GM19452 (cell line): ENCODE measurements around the gene PIK3CB.
"Not testable (repeated sequence)": the region's sequence is repeated elsewhere in the genome, so short reads cannot be mapped to it uniquely, and the experiment has no call there.

ENCODE experiments used
- ATAC-seq: cut with Tn5 transposase; IDR thresholded peaks from one replicate; pipeline ENCODE4 v1.9.1; 2021; ENCODE audit not compliant: unreplicated experiment

The PIK3CB gene

DNA sequence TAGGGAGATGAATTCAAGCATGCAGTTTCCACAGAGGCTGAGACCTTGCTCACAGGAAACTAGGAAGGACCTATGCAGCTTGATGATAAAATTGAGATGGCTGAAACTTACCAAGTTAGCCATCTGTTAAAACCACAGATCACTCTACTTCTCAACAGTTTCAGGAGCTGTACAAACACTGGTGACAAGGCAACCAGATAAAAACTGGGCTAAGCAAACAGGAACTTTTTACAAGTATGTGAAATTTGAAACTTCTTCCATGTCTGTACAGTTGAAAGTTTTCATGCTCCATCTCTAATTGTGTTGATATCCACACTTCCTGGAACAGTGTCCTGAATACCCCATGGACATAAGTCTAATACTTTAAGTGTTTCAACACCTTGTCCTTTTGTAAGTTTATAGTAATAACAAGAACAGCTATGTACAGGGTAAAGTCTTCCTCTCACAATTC is 147.9 kb downstream of the PIK3CB start:
- ATAC-seq = peak; percentile 99

DNA sequence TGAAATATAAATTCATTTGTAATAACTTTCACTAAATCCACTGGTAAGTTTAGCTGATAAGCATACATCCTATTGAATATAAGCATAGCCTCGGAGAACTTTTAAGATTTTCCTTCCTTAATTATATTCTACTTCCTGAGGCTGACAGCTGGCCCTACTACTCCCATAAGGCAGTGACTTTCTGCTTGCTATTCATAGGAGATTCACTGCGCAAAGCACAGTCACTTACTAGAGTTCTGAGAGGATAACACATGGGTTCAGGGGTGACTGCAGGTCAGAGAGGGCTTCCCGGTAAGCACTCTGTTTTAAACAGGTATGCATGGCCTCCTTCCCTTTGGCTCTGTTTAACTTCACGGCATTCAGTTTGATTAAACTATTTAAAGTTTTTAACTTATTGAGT is 150.3 kb downstream of the PIK3CB start:
- ATAC-seq = no peak

- no peak for ATAC-seq
These were observed 152.1 kb downstream of the PIK3CB start for GRCh38 chr3:138682648-138683047.

DNA sequence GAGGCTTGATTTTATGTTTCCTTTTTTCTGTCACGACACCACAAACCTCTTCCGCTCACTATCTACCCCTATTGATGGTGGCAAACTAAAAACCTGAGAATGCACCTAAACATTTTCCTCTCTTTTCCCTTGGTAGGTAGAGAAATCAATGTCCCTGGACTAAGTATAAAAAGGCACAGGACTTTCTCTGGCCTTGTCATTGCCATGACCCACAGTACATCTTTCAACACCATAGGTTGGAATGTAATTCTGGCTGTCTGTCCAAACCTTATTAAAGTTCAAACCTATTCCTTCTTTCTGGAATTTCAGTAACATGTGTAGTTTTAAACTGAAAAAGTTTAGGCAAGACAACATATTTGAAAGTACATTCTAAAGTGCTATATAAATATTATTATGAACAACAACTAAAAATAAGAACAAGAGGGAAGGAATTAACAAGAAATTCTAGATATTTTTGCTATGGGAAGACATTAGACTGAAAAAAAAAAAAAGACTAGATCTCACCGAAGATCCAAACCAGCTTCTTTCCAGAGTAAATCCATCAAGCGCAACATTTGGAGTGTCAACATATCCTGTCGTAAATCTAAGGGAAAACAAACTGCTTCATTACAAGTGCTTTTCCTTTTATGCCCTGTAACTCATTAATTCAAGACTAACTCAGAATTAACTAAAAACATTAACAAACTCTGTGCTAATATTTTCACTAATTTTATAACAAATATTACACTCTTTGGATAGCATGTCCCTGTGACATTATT is 153.1 kb downstream of the PIK3CB start:
- ATAC-seq = no peak

GRCh38 chr3:138680974-138681373 is 153.8 kb downstream of the PIK3CB start:
- not testable (repeated sequence) for ATAC-seq

DNA sequence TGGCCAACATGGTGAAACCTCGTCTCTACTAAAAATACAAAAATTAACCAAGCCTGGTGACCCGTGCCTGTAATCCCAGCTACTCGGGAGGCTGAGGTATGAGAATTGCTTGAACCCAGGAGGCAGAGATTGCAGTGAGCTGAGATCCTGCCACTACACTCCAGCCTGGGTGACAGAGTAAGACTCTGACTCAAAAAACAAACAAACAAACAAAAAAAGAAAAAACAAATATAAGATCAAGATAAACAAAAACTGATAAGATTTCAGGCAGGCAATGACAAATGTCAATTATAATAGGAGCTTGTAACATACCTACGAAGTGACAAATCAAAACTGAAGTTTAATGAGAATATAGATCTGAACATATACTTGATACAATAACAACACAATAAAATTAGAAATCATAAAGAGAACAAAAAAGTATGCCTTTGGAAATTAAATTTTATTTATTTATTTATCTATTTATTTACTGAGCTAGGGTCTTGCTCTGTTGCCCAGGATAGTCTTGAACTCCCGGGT is 155.8 kb downstream of the PIK3CB start:
- no peak for ATAC-seq

DNA sequence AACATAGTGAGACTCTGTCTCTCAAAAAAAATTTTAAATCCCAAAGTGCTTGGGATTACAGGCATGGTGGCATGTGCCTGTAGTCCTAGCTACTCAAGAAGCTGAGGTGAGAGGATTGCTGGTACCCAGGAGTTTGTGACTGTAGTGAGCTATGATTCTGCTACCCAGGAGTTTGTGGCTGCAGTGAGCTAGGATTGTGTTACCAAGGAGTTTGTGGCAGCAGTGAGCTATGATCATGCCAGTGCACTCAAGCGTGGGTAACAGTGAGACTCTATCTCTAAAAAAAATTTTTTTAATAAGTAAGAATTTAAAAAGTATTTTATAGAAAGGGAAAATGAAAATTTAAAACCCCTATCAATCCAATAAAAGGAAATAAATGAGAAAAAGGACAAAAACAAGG is 156.6 kb downstream of the PIK3CB start:
- ATAC-seq = no peak

- ATAC-seq = no peak
These were observed 159.3 kb downstream of the PIK3CB start for GRCh38 chr3:138675393-138675792.

- no peak for ATAC-seq
These were observed 160.8 kb downstream of the PIK3CB start for GRCh38 chr3:138673641-138674530.

DNA sequence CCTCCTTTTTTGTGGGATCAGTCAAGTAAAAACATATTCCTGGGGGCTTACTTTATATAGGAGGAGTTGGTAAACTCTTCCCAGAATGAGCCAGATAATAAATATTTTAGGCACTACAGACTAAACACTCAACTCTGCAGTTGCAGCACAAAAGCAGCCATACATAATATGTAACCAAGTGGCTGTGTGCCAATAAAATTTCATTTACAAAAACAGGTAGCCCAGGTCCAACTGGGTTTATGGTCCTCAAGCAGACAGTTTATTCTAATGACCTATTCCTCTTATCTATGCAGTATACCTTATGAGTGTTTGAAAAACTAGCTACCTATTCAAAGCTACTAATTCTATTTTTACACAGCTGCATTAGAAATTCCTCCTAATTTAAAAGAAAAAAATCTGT is 164.3 kb downstream of the PIK3CB start:
- ATAC-seq = no peak

- ATAC-seq = no peak
These were observed 166.6 kb downstream of the PIK3CB start for GRCh38 chr3:138668107-138668506.

DNA sequence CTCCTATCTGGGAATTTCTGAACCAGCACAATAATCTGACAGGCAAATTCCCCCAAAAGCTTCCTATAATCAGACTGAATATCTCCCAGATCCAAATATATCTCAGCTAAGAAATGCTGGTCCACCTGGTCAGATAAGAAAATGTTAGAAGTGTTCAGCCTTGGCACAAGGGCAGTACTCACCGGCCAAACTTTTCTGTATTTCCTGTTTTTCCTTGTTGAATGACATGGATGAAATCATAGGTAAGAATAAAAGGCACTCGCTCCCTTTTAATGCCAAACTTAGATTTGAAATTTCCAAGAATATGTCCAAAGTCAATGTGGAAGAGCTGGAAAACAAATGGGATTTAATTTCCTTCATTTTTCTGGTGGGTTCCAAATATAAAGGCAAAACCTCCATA is 177.2 kb downstream of the PIK3CB start:
- ATAC-seq = no peak

DNA sequence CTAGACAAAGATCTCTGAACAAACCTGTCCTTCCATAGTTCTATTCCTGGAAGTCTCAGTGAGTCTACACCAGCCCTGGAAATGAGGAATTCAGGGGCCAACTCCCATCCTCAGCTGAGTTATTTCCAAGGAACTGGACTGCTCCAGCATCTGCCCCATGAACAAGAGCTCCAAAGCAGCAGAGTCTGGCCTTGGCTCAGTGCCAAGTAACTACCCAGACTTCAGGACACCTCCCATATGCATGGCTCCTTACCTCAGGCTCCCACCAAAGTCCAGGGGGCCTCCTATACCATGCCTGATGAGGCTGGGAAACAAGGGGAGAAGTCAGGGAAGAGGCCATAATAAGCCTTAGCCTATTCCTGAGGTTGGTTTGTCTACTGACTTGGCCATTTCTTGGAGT is 181.2 kb downstream of the PIK3CB start:
- no peak for ATAC-seq

DNA sequence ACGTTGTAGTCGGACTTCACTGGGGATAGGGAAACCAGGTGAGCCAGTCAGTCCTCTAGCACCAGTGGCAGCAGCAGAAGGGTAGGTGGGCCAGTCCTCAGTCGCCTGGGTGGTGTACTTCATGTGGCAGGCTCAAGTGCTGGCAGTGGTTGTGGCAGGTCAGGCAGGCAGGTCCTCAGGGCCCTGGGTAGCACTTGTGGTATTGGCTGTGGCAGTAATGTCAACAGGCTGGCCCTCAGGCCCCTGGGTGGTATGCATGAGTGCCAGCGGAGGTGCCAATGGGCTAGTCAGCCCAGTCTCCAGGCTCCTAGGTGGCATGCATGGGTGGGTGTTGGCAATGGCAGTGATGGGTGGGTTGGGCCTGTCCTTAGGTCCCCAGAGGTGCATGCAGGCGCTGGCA is 185.6 kb downstream of the PIK3CB start:
- ATAC-seq = no peak

GRCh38 chr3:138646513-138646912 is 188.2 kb downstream of the PIK3CB start:
- ATAC-seq = no peak

- ATAC-seq = no peak
These were observed 188.7 kb downstream of the PIK3CB start for GRCh38 chr3:138646008-138646407.

GRCh38 chr3:138642927-138643253 is 191.8 kb downstream of the PIK3CB start:
- no peak for ATAC-seq

- ATAC-seq = no peak
These were observed 192.4 kb downstream of the PIK3CB start for GRCh38 chr3:138642226-138642926.

DNA sequence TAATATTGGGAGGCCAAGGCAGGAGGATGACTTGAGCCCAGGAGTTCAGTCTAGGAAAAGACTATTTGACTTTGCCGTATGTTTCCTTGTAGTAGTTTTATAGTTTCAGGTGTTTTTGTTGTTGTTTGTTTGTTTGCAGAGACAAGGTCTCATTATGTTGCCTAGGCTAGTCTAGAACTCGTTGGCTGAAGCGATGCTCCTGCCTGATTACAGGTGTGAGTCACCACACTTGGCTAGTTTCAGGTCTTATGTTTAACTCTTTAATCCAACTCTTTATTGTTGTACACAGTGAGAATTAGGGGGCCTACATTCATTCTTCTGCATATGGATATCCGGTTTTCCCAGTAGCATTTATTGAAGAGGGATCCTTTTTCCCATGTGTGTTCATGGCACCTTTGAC is 194.2 kb downstream of the PIK3CB start:
- no peak for ATAC-seq

DNA sequence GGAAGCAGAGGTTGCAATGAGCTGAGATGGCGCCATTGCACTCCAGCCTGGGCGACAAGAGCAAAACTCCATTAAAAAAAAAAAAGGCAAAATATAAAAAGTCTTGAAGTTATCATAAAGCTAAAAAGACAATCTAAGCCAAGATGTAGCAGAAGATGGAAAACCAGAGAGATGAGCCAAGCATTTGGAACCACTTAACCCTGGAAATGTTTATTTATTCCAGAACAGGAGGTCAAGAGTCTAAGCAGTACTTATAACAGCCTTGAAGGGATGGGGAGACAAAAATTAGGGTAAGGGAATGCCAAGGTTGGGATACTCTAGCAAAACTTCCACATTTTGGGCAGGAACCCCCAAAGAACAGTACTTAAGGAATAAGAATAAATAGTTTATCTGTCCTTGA is 196.1 kb downstream of the PIK3CB start:
- no peak for ATAC-seq

DNA sequence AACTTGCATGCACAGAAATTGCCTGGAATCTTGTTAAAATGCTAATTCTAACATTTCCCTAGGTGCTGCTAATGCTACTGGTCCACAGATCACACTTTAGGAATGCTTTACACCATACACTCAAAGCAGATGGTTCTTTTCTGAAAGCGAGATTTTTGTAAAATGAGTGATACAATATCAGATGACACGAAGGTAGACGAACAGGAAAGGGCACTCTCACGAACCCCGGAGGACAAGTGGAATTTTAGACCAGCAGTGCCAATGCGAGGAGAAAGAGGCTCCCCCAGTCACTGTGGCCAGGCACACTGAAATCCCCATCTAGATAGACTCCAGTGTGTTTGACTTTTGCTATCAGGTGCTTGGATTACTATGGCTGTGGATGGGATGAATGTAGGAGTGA is 205.2 kb downstream of the PIK3CB start:
- ATAC-seq = no peak
